ENCODE measurements around the gene PRIM2. TPM values are rescaled to one million over a fixed set of nuclear protein-coding genes. Genes with fewer than 3 reads are reported as not detected.
"Not testable (repeated sequence)": the region's sequence is repeated elsewhere in the genome, so short reads cannot be mapped to it uniquely, and the experiment has no call there.

PRIM2 gene
- total RNA-seq, 2 donors from 2014 or later, result 13.5 to 16.6 TPM

- ATAC-seq, DNase-seq: not testable (repeated sequence)
Observed at GRCh38 chr6:57481121-57481520, 163.7 kb downstream of the PRIM2 start.

DNA sequence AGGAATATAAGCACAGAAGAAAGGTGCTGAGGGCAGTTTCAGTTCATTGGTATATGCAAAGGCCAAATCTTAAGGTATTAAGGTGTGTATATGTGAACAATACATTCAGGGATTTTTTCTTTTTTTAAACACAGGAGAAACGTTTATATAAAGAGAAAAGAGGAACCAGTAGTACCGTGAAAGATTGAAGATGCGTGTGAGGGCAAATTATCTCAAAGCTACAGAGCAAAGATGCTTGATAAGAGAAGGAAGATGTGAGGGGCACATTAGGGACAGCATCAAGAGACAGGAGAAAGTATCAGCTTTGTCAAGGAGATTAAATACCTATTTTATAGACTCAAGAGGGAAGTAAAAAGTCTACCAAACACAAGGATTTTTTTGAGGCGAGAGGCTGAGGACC, 165.0 kb downstream of the PRIM2 start:
- not testable (repeated sequence) for H3K27ac Mint-ChIP-seq; DNase-seq; H3K4me3 Mint-ChIP-seq; H3K9me3 ChIP-seq (ENCODE audit: control insufficient read depth, low read length, poor library complexity, severe bottlenecking); H3K27me3 Mint-ChIP-seq; H3K36me3 Mint-ChIP-seq (ENCODE audit: low read depth); ATAC-seq; H3K4me1 Mint-ChIP-seq

More at GRCh38 chr6:57481121-57481520, 163.7 kb downstream of the PRIM2 start:
- not testable (repeated sequence) for H3K27ac Mint-ChIP-seq; H3K4me3 Mint-ChIP-seq; H3K9me3 ChIP-seq (ENCODE audit: control insufficient read depth, low read length, poor library complexity, severe bottlenecking); H3K36me3 Mint-ChIP-seq (ENCODE audit: low read depth); H3K27me3 Mint-ChIP-seq; H3K4me1 Mint-ChIP-seq

DNA sequence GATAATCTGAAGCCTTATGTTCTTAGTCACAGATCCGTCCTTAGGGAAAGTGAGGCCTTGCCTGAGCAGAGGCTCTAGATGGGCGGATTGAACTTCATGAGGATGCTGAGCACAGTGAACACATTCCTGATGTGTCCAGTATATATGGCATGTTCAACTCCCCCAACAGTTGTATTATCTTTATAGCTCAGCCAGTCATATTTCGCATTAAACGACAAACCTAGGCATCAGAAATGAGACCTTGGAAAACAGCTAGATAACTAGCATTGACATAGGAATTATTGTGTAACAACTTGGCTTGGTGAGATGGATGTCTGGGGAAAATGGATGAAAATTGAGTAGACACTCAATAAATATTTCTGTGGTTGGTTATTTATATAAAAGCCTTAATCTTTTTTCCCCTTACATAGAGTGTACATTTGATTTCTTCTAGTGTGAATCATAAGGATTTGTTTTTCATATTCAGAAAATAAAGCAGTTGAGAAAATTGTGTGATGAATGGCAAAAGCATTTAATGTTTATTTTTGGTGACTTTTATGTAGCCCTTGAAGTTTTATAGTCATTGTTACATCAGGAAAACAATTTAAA, 169.2 kb downstream of the PRIM2 start:
- not testable (repeated sequence) for H3K4me1 Mint-ChIP-seq; ATAC-seq; H3K9me3 ChIP-seq (ENCODE audit: control insufficient read depth, low read length, poor library complexity, severe bottlenecking); H3K36me3 Mint-ChIP-seq (ENCODE audit: low read depth); H3K27me3 Mint-ChIP-seq; H3K4me3 Mint-ChIP-seq; H3K27ac Mint-ChIP-seq; DNase-seq

GRCh38 chr6:57488551-57488950, 171.1 kb downstream of the PRIM2 start:
- not testable (repeated sequence) for H3K4me1 Mint-ChIP-seq; DNase-seq; H3K36me3 Mint-ChIP-seq (ENCODE audit: low read depth); H3K27me3 Mint-ChIP-seq; H3K27ac Mint-ChIP-seq; ATAC-seq; H3K4me3 Mint-ChIP-seq; H3K9me3 ChIP-seq (ENCODE audit: control insufficient read depth, low read length, poor library complexity, severe bottlenecking)

GRCh38 chr6:57489887-57490286, 172.5 kb downstream of the PRIM2 start:
- H3K9me3 ChIP-seq (ENCODE audit: control insufficient read depth, low read length, poor library complexity, severe bottlenecking); H3K27me3 Mint-ChIP-seq; H3K36me3 Mint-ChIP-seq (ENCODE audit: low read depth); ATAC-seq; H3K27ac Mint-ChIP-seq; H3K4me1 Mint-ChIP-seq; H3K4me3 Mint-ChIP-seq; DNase-seq: not testable (repeated sequence)

DNA sequence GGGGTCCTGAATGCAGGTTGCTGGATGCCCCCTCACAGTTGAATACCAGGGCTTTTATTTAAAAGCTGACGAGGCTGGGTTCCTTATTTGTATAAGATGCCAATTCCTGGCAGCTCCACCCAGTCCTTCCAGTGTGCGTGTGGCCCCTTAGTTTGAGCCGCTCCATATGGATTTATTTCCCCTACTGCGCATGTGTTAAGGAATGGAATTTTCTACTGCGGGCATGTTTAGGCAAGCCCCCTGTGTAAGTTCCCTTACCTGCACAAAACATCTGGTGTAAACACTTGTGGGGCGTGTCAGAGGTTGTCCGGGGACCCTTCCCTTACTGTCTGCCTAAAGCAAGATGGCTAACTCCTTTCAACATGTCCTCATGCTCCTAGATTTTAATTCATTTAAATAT, 174.4 kb downstream of the PRIM2 start:
- not testable (repeated sequence) for H3K27ac Mint-ChIP-seq; H3K36me3 Mint-ChIP-seq (ENCODE audit: low read depth); H3K4me3 Mint-ChIP-seq; H3K27me3 Mint-ChIP-seq; ATAC-seq; H3K9me3 ChIP-seq (ENCODE audit: control insufficient read depth, low read length, poor library complexity, severe bottlenecking); H3K4me1 Mint-ChIP-seq; DNase-seq

GRCh38 chr6:57496251-57496650, 178.8 kb downstream of the PRIM2 start:
- not testable (repeated sequence) for H3K4me1 Mint-ChIP-seq; H3K4me3 Mint-ChIP-seq; ATAC-seq; DNase-seq; H3K27me3 Mint-ChIP-seq; H3K36me3 Mint-ChIP-seq (ENCODE audit: low read depth); H3K27ac Mint-ChIP-seq; H3K9me3 ChIP-seq (ENCODE audit: control insufficient read depth, low read length, poor library complexity, severe bottlenecking)

- not testable (repeated sequence) for ATAC-seq; H3K27me3 Mint-ChIP-seq; H3K4me1 Mint-ChIP-seq; H3K27ac Mint-ChIP-seq; H3K9me3 ChIP-seq (ENCODE audit: control insufficient read depth, low read length, poor library complexity, severe bottlenecking); H3K36me3 Mint-ChIP-seq (ENCODE audit: low read depth); H3K4me3 Mint-ChIP-seq; DNase-seq
Observed at GRCh38 chr6:57500368-57501021, 183.1 kb downstream of the PRIM2 start.

DNA sequence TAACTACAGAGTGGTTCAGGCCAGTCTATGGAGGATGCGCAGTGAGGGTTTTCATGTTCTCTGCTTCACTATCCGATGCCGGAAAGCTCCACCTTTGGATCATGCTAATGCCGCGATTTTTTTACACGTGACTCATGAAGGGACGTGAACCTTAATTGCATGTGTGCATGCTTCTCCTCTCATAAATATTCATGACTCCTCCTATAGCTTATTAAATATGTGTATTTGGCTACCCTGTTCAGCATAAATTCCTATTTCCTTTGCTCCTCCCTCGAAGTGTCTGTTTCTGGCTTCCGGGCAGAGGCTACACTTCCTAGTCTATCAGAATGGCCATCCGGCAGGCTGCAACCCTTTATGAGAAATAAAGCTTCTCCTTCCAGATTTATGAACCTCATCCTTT, 185.0 kb downstream of the PRIM2 start:
- H3K27ac Mint-ChIP-seq, H3K4me1 Mint-ChIP-seq, ATAC-seq: not testable (repeated sequence)

GRCh38 chr6:57505251-57505650, 187.8 kb downstream of the PRIM2 start:
- not testable (repeated sequence) for H3K9me3 ChIP-seq (ENCODE audit: control insufficient read depth, low read length, poor library complexity, severe bottlenecking); H3K27ac Mint-ChIP-seq; ATAC-seq; H3K36me3 Mint-ChIP-seq (ENCODE audit: low read depth); DNase-seq; H3K27me3 Mint-ChIP-seq; H3K4me3 Mint-ChIP-seq; H3K4me1 Mint-ChIP-seq

More for the DNA sequence above, 185.0 kb downstream of the PRIM2 start:
- DNase-seq; H3K27me3 Mint-ChIP-seq; H3K4me3 Mint-ChIP-seq; H3K9me3 ChIP-seq (ENCODE audit: control insufficient read depth, low read length, poor library complexity, severe bottlenecking); H3K36me3 Mint-ChIP-seq (ENCODE audit: low read depth): not testable (repeated sequence)

DNA sequence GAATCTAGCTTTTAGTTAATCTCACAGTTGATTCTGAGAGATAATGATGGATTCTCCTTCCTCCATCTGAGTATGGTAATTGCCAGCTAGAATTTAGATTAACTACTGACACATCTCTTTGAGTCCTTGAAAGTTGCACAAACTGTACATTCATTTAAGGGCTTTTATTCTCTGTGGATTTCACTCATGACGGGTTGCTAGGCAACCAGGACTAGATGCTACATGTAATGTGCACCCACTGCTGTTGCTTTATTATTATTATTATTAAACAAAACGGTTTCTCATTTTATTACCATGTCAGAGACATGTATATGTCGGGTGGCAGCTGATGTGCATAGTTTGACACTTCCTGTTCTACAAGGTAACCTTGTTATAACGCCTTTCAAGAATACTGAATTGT, 193.0 kb downstream of the PRIM2 start:
- not testable (repeated sequence) for H3K4me3 Mint-ChIP-seq; H3K27ac Mint-ChIP-seq; DNase-seq; H3K9me3 ChIP-seq (ENCODE audit: control insufficient read depth, low read length, poor library complexity, severe bottlenecking); H3K27me3 Mint-ChIP-seq; H3K4me1 Mint-ChIP-seq; H3K36me3 Mint-ChIP-seq (ENCODE audit: low read depth); ATAC-seq

- H3K4me3 Mint-ChIP-seq; DNase-seq; H3K36me3 Mint-ChIP-seq (ENCODE audit: low read depth); H3K27me3 Mint-ChIP-seq; H3K9me3 ChIP-seq (ENCODE audit: control insufficient read depth, low read length, poor library complexity, severe bottlenecking); ATAC-seq; H3K4me1 Mint-ChIP-seq; H3K27ac Mint-ChIP-seq: not testable (repeated sequence)
Observed at GRCh38 chr6:57515171-57515570, 197.7 kb downstream of the PRIM2 start.

- not testable (repeated sequence) for H3K4me3 Mint-ChIP-seq; H3K4me1 Mint-ChIP-seq; H3K27me3 Mint-ChIP-seq; H3K9me3 ChIP-seq (ENCODE audit: control insufficient read depth, low read length, poor library complexity, severe bottlenecking); DNase-seq; H3K36me3 Mint-ChIP-seq (ENCODE audit: low read depth); ATAC-seq; H3K27ac Mint-ChIP-seq
Observed at GRCh38 chr6:57515845-57516244, 198.4 kb downstream of the PRIM2 start.

GRCh38 chr6:57516776-57517175, 199.3 kb downstream of the PRIM2 start:
- not testable (repeated sequence) for H3K27ac Mint-ChIP-seq; H3K27me3 Mint-ChIP-seq; DNase-seq; ATAC-seq; H3K4me3 Mint-ChIP-seq; H3K36me3 Mint-ChIP-seq (ENCODE audit: low read depth); H3K9me3 ChIP-seq (ENCODE audit: control insufficient read depth, low read length, poor library complexity, severe bottlenecking); H3K4me1 Mint-ChIP-seq

All from T-helper 17 cell (primary cell).